Liver (tissue), 3 donors: ENCODE measurements around the gene C3.

Source experiments
- CTCF ChIP-seq: fragments of 150-350 bp; IDR thresholded peaks from 2 replicates; pipeline ENCODE4 v1.5.1; 2017; ENCODE audit warnings: improper control_type of control experiment, low read depth, low read length; ENCODE audit not compliant: missing input control
- JUND ChIP-seq, 2 donors: IDR thresholded peaks; 2 replicates each; pipeline ENCODE4 v1.6.1; 2016; ENCODE audit warnings: antibody characterized with exemption in 2 of 2
- RXRA ChIP-seq, 2 donors: IDR thresholded peaks; 2 replicates each; pipeline ENCODE4 v1.6.1; 2017 to 2018; ENCODE audit warnings: antibody characterized with exemption in 2 of 2, mild to moderate bottlenecking in 1 of 2
- donor health status: healthy.
- donor health status: healthy.

- TF ChIP-seq JUND (IDR thresholded peaks at IDR 0.05): no peak
- peak; percentile 70 for TF ChIP-seq CTCF
- no peak for TF ChIP-seq RXRA (IDR thresholded peaks at IDR 0.05)
Observed at GRCh38 chr19:6632002-6632621, 88.3 kb downstream of the C3 start.
